ENCODE data around the gene ITGA3. TPM values are rescaled to one million over a fixed set of nuclear protein-coding genes. Genes with fewer than 3 reads are reported as not detected.

The ITGA3 gene
- total and polyA plus RNA-seq, 2 of the 13 experiments (the other 11 are each of a cell fraction or from before 2014, with no cell fraction given) = 0.48 to 0.69 TPM

DNA sequence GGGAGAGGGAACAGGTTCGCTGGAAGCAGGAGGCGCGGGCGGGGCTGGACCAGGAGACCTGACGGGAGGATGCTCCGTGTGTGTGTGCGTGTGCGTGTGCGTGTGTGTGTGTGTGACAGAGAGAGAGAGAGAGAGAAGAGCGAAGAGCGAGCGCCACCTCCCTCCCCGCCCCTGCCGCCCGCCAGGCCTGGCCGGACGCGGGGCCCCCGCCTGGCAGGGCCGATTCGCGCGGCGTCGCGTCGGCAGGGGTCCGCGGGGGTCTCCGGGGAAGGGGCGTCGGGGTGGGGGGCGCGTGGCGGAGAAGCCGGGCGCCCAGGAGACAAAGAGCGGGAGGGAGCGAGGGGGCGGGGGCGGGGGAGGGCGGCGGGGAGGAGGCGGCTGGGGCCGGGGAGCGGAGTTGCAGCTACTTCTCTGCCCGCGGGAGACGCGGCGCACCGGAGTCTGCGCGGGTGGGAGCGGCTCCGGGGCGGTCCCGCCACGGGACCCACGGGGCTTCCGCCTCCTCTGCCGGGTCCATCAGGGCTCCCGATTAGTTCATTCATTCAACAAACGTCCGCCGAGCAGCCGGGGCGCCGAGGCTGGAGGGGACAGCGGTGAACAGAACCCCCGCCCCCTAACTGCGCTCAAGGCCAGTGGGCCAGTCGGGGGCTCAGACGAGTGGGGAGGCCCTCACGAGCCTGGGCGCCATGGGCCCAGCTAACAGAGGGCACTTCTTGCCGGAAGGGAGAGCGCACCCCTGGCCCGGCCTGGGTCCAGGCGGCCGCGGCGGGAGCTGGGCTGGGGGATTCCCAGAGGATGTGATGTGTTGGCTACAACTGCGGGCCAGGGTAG lies 74.0 kb downstream of the ITGA3 start, which contains the start of gene SAMD14 (continued):
- TF ChIP-seq ZNF777 (CRISPR knock-in tag; IDR thresholded peaks at IDR 0.05) (0 out of 2 replicates have a peak, but pooled peaks have one; percentile 19), STAT6 (CRISPR knock-in tag; IDR thresholded peaks at IDR 0.05; ENCODE audit: borderline replicate concordance) (no peak), ZNF354B (CRISPR knock-in tag; IDR thresholded peaks at IDR 0.05) (no peak), EEA1 (CRISPR knock-in tag; IDR thresholded peaks at IDR 0.05; ENCODE audit: borderline replicate concordance) (0 out of 2 replicates have a peak, but pooled peaks have one; percentile 30), ZNF501 (CRISPR knock-in tag; IDR thresholded peaks at IDR 0.05) (0 out of 2 replicates have a peak, but pooled peaks have one; percentile 41), CTCF (CRISPR knock-in tag; IDR thresholded peaks at IDR 0.05) (peak; percentile 33), YY1 (IDR thresholded peaks at IDR 0.05; ENCODE audit: insufficient read depth, insufficient replicate concordance, low read depth, low read length) (peak; percentile 10), HINFP (CRISPR knock-in tag; IDR thresholded peaks at IDR 0.05; ENCODE audit: low read depth) (no peak), RFXAP (CRISPR knock-in tag; IDR thresholded peaks at IDR 0.05; ENCODE audit: borderline replicate concordance) (no peak), ZNF564 (CRISPR knock-in tag; IDR thresholded peaks at IDR 0.05) (no peak), FOXA1 (IDR thresholded peaks at IDR 0.05) (no peak), FOXA1 (CRISPR knock-in tag; IDR thresholded peaks at IDR 0.05) (no peak), ZFX (CRISPR knock-in tag; IDR thresholded peaks at IDR 0.05; ENCODE audit: low read depth) (0 out of 2 replicates have a peak, but pooled peaks have one; percentile 22), RARG (CRISPR knock-in tag; IDR thresholded peaks at IDR 0.05; ENCODE audit: low read depth) (no peak), ZNF205 (CRISPR knock-in tag; IDR thresholded peaks at IDR 0.05) (peak; percentile 89), YEATS4 (CRISPR knock-in tag; IDR thresholded peaks at IDR 0.05; ENCODE audit: borderline replicate concordance) (peak; percentile 14; the same call in 1 of the 2 replicates), ZBTB34 (CRISPR knock-in tag; IDR thresholded peaks at IDR 0.05) (no peak)
- TF ChIP-seq, protein P1, sequence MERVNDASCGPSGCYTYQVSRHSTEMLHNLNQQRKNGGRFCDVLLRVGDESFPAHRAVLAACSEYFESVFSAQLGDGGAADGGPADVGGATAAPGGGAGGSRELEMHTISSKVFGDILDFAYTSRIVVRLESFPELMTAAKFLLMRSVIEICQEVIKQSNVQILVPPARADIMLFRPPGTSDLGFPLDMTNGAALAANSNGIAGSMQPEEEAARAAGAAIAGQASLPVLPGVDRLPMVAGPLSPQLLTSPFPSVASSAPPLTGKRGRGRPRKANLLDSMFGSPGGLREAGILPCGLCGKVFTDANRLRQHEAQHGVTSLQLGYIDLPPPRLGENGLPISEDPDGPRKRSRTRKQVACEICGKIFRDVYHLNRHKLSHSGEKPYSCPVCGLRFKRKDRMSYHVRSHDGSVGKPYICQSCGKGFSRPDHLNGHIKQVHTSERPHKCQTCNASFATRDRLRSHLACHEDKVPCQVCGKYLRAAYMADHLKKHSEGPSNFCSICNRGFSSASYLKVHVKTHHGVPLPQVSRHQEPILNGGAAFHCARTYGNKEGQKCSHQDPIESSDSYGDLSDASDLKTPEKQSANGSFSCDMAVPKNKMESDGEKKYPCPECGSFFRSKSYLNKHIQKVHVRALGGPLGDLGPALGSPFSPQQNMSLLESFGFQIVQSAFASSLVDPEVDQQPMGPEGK (CRISPR knock-in tag; IDR thresholded peaks at IDR 0.05) = peak; percentile 67
